HPDE6-E6E7 (cell line): Measurements from ENCODE around the gene RXFP2.
A peak's percentile ranks its signal among the peaks of the same experiment; 100 is the strongest.

Experiments
- DNase-seq: peaks from one replicate; pipeline ENCODE4 v3.0.0; 2011; ENCODE audit warnings: missing footprints; ENCODE audit errors: extremely low spot score

RXFP2 gene

GRCh38 chr13:31767175-31767900 lies 28.0 kb downstream of the RXFP2 start:
- peak; percentile 1 for DNase-seq

GRCh38 chr13:31768351-31768750 lies 29.0 kb downstream of the RXFP2 start:
- DNase-seq, result no peak

GRCh38 chr13:31769575-31769974 lies 30.2 kb downstream of the RXFP2 start:
- no peak for DNase-seq

- DNase-seq, result no peak
Measured at GRCh38 chr13:31772231-31772630, 32.9 kb downstream of the RXFP2 start.

GRCh38 chr13:31773538-31773937 lies 34.2 kb downstream of the RXFP2 start:
- DNase-seq, result peak; percentile 2

GRCh38 chr13:31774186-31774750 lies 34.9 kb downstream of the RXFP2 start:
- DNase-seq, result no peak

- no peak for DNase-seq
Measured at GRCh38 chr13:31775148-31775547, 35.8 kb downstream of the RXFP2 start.

- no peak for DNase-seq
Measured at GRCh38 chr13:31775686-31776085, 36.4 kb downstream of the RXFP2 start.

GRCh38 chr13:31781064-31781463 lies 41.7 kb downstream of the RXFP2 start:
- DNase-seq, result no peak

GRCh38 chr13:31786011-31786410 lies 46.7 kb downstream of the RXFP2 start:
- no peak for DNase-seq

- DNase-seq, result no peak
Measured at GRCh38 chr13:31790992-31791391, 51.7 kb downstream of the RXFP2 start.

- DNase-seq, result no peak
Measured at GRCh38 chr13:31793246-31793645, 53.9 kb downstream of the RXFP2 start.

- no peak for DNase-seq
Measured at GRCh38 chr13:31794452-31794851, 55.1 kb downstream of the RXFP2 start.

- DNase-seq, result no peak
Measured at GRCh38 chr13:31797154-31797775, 57.9 kb downstream of the RXFP2 start.

- DNase-seq, result no peak
Measured at GRCh38 chr13:31798189-31798588, 58.9 kb downstream of the RXFP2 start.

- no peak for DNase-seq
Measured at GRCh38 chr13:31801088-31801487, 61.8 kb downstream of the RXFP2 start.

GRCh38 chr13:31803311-31803710 lies 64.0 kb downstream of the RXFP2 start:
- no peak for DNase-seq

- DNase-seq, result no peak
Measured at GRCh38 chr13:31805841-31806240, 66.5 kb downstream of the RXFP2 start.

GRCh38 chr13:31807090-31807541 lies 67.8 kb downstream of the RXFP2 start:
- DNase-seq, result no peak

GRCh38 chr13:31814536-31814935 lies 75.2 kb downstream of the RXFP2 start:
- no peak for DNase-seq

GRCh38 chr13:31815361-31816144 lies 76.2 kb downstream of the RXFP2 start:
- DNase-seq, result no peak

GRCh38 chr13:31818236-31818635 lies 78.9 kb downstream of the RXFP2 start:
- DNase-seq, result no peak
